ENCODE data around the gene NOC2L.
A peak's percentile ranks its signal among the peaks of the same experiment; 100 is the strongest.

Gene NOC2L

DNA sequence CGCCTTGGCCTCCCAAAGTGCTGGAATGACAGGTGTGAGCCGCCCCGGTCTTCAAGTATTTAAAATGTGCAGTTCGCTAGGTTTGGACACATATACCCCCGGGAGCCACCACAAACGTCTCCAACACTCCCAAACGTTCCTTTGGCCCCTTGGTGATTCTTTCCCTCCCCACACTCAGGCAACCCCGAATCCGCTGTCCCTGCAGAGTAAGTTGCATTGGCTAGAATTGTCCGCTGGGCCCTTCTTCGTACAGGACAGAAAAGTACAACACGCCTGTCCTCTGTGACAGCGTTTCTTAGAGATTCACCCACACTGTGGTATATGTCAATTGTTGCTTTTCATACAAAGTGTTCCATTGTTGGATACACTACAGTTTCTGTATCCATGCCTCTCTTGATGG is 26.1 kb upstream of the NOC2L start:
- no peak for FAIRE-seq
- DNase-seq (ENCODE audit: insufficient read length, low spot score) = no peak
- TF ChIP-seq, protein P1, sequence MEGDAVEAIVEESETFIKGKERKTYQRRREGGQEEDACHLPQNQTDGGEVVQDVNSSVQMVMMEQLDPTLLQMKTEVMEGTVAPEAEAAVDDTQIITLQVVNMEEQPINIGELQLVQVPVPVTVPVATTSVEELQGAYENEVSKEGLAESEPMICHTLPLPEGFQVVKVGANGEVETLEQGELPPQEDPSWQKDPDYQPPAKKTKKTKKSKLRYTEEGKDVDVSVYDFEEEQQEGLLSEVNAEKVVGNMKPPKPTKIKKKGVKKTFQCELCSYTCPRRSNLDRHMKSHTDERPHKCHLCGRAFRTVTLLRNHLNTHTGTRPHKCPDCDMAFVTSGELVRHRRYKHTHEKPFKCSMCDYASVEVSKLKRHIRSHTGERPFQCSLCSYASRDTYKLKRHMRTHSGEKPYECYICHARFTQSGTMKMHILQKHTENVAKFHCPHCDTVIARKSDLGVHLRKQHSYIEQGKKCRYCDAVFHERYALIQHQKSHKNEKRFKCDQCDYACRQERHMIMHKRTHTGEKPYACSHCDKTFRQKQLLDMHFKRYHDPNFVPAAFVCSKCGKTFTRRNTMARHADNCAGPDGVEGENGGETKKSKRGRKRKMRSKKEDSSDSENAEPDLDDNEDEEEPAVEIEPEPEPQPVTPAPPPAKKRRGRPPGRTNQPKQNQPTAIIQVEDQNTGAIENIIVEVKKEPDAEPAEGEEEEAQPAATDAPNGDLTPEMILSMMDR (IDR thresholded peaks at IDR 0.05; ENCODE audit: insufficient read depth, missing control alignments) = no peak

DNA sequence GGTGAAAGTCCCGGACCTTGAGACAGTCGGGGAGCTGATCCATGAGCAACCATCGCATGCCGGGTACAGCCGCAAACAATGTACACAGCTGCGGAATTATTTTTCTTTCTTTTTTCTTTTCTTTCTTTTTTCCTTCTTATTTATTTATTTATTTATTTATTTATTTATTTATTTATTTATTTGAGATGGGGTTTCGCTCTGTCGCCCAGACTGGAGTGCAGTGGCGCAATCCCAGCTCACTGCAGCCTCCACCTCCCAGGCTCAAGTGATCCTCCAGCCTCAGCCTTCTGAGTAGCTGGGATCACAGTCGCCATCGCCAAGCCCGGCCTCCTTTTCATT is 25.4 kb upstream of the NOC2L start:
- no peak for DNase-seq (ENCODE audit: insufficient read length, low spot score)
- TF ChIP-seq, protein P1 (IDR thresholded peaks at IDR 0.05; ENCODE audit: insufficient read depth, missing control alignments) = no peak
- FAIRE-seq = no peak

DNA sequence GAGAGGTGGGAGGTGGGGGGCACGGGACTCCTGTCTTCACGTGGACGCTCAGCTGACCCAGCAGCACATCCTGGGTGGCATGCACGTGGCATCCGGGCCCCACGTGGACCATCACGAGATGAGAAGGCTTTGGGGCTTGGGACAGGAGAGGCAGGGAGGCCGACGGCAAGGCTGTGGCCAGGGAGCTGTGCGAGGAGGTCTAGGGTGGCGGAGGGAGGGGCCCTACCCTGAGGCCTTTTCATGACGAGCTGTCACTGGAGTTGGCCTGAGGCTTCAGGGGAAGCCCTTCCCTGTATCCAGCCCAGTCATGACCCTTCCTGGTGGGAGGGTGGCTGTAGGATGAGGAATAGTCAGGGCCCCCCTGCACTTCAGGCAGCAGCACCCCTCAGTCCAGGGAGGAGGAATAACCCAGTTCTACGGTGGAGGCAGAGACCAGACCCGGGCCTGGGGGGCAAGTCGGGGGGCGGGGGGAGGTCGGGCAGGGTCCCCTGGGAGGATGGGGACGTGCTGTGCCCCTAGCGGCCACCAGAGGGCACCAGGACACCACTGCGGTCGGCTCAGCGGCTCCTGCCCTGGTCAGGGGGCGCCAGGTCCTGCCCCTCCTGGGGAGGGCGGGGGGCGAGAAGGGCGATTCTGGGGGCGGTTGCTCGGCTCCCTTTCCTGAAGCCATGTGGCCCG is 24.9 kb upstream of the NOC2L start:
- FAIRE-seq (no peak), DNase-seq (ENCODE audit: insufficient read length, low spot score) (peak; percentile 70)
- TF ChIP-seq, protein P1 (IDR thresholded peaks at IDR 0.05; ENCODE audit: insufficient read depth, missing control alignments) = peak; percentile 52

DNA sequence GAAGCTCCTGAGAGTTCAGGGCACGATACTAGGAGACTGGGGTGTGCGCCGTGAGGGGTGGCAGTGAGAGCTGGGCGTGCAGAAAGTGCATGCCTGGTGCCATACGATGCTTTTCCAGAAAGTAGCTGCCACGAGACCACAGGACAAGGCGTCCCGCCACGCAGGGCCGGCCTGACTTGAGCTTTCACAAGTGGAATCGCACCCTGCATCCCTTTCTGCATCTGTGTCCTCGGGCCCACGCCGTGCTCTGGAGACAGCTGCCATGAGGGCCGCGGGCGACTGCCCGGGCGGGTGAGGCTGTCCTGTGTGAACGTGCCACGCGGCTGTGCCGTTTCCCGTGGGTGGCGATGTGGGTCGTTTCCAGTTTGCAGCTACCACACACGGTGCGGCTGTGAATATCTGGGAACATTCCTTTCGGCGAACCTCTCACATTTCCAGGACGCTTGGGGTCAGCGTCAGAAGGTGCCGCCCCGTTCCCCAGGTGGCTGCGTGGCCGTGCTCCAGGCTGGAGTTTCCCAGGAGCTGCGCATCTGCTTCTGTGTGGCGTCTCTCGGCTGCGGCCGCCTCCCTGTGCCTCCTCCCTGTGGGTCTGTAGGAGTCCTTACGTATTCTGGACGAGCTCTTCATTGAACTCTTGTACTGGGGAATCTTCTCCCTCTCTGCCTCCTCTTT is 23.8 kb upstream of the NOC2L start:
- DNase-seq (ENCODE audit: insufficient read length, low spot score) (no peak), FAIRE-seq (no peak)
- TF ChIP-seq, protein P1 (IDR thresholded peaks at IDR 0.05; ENCODE audit: insufficient read depth, missing control alignments) = no peak

DNA sequence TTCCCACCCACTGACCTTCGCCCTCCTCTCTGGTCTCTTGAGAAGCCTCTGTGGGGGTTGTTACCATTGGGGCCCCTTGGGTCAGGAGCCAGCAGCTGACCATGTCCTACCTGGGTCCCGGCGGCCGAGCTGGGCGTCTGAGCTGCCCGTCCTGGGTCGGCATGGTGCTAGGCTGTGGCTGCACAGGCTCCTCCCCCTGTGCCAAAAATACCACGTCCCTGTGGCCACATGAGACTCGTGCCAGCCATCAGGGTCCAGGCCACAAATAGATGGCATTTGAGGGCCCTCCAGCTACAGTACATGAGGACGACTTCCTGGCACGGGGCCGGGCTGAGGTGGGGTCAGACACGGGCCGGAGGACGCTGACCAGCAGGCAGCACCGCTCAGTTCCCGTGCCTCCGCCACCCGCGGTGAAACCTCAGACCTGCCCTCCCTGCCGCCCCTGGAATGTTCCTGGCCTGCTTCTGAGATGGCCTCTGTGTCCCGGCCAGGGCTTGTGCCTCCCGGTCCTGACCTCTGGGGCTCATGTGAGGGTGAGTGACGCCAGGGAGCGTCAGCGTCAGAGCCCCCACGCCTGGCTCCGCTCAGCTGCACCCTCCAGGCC is 23.0 kb upstream of the NOC2L start, which contains the start of gene PERM1:
Gene PERM1 (minus strand): TSS at position 139 of the 604 bp plus-strand sequence. CDS start 1,064 bp downstream, outside the sequence.
- TF ChIP-seq, protein P1 (IDR thresholded peaks at IDR 0.05; ENCODE audit: insufficient read depth, missing control alignments) = no peak
- FAIRE-seq (no peak), DNase-seq (ENCODE audit: insufficient read length, low spot score) (no peak)

DNA sequence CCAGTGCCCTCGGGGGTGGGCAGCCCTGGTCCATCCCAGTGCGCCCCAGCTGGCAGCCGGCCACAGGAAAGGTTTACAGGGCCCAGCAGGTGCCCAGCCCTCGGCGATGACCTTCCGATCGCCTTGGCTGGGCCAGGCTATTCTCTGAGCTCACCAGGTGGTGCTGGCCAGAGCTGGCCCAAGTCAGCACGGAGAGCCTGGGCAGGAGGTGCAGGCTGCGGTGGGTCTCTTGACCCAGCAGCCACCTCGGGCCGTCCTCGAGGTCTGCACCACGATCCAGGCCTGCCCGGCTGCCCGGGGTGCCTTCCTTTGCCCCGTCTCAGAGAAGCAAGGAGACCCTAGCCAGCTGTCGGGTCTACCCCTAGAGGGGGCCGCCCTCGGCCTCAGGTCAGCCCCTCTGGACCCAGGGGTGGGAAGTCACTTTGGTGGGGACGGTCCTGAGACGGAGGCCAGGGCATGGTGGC is 22.5 kb upstream of the NOC2L start:
- no peak for DNase-seq (ENCODE audit: insufficient read length, low spot score)
- TF ChIP-seq, protein P1 (IDR thresholded peaks at IDR 0.05; ENCODE audit: insufficient read depth, missing control alignments) = no peak
- no peak for FAIRE-seq
